ENCODE results near the gene TMEM248. TPM values are rescaled to one million over a fixed set of nuclear protein-coding genes. Genes with fewer than 3 reads are reported as not detected.
"Not testable (repeated sequence)": the region's sequence is repeated elsewhere in the genome, so short reads cannot be mapped to it uniquely, and the experiment has no call there.

The TMEM248 gene
- total and polyA plus RNA-seq, 2 donors (not counting 1 experiment from before 2014, with no cell fraction given) = 114 to 131 TPM

- Histone ChIP-seq H3K27ac (ENCODE audit: low read length in 2 of 2) (no peak overlapping the region), H3K4me1 (ENCODE audit: control insufficient read depth in 2 of 2, insufficient read depth in 2 of 2, low read length in 2 of 2) (peaks cover 0 to 3% of the 10 kb centered on the region in 2 donors), H3K36me3 (replicated peaks in 1 of 2; ENCODE audit: control extremely low read depth in 1 of 2, control insufficient read depth in 1 of 2, extremely low read depth in 1 of 2, insufficient read depth in 2 of 2, low read length in 1 of 2) (no peaks in the 10 kb centered on the region), H3K9ac (ENCODE audit: low read length) (no peak overlapping the region), H3K4me3 (ENCODE audit: control extremely low read depth in 1 of 5, extremely low read depth in 1 of 5, insufficient read depth in 1 of 5, low read depth in 2 of 5, low read length in 4 of 5) (no peak overlapping the region), H3K27me3 (replicated peaks in 1 of 4; ENCODE audit: control extremely low read depth in 1 of 4, control insufficient read depth in 3 of 4, insufficient read depth in 4 of 4, low read length in 3 of 4) (no peaks in the 10 kb centered on the region), H3K9me3 (ENCODE audit: control extremely low read depth in 1 of 3, control insufficient read depth in 2 of 3, insufficient read depth in 1 of 3, low read length in 2 of 3) (no peaks in the 10 kb centered on the region), H3K4me2 (replicated peaks; ENCODE audit: low read depth, low read length, poor library complexity, severe bottlenecking) (no peak overlapping the region), H2AFZ (ENCODE audit: insufficient read depth, low read depth, low read length, poor library complexity, severe bottlenecking) (no peak overlapping the region), H3K79me2 (ENCODE audit: control insufficient read depth, insufficient read depth, low read length) (no peaks in the 10 kb centered on the region), H4K20me1 (ENCODE audit: control insufficient read depth, insufficient read depth, low read length, poor library complexity, severe bottlenecking) (no peaks in the 10 kb centered on the region)
- 100% methylated on average over 1 of the region's 3 CpGs for WGBS (ENCODE audit: insufficient coverage)
- DNase-seq (no peak), ATAC-seq (ENCODE audit: low read depth) (no peak)
- CTCF ChIA-PET = interaction anchor here (0.6 kb wide), 1 partner anchor 880 kb away, joined by 6 read pairs; no protein-coding TSS in a partner anchor
- Mint-ChIP-seq H3K27me3 (no peaks in the 10 kb centered on the region), H3K4me3 (no peak overlapping the region), H3K4me1 (peaks cover 10% of the 10 kb centered on the region), H3K27ac (no peak overlapping the region), H3K9me3 (ENCODE audit: insufficient read depth) (no peaks in the 10 kb centered on the region)
- POLR2A ChIA-PET = no interaction called here
- TF ChIP-seq EZH2 (IDR thresholded peaks at IDR 0.05; ENCODE audit: borderline replicate concordance, insufficient read depth, low read depth, low read length, poor library complexity, severe bottlenecking) = no peak
- TF ChIP-seq CTCF (IDR thresholded peaks at IDR 0.05) = no peak
- intact Hi-C loops (cut with micrococcal nuclease) = no loop called here
Measured at GRCh38 chr7:66910789-66911188, 10.2 kb upstream of the TMEM248 start.

GRCh38 chr7:66911191-66911590 lies 9.8 kb upstream of the TMEM248 start:
- H3K27me3 Mint-ChIP-seq; intact Hi-C loops (cut with micrococcal nuclease); H3K9me3 Mint-ChIP-seq (ENCODE audit: insufficient read depth); H3K4me3 Mint-ChIP-seq; DNase-seq; H3K9ac ChIP-seq (ENCODE audit: low read length); H3K9me3 ChIP-seq (ENCODE audit: control extremely low read depth in 1 of 3, control insufficient read depth in 2 of 3, insufficient read depth in 1 of 3, low read length in 2 of 3); H4K20me1 ChIP-seq (ENCODE audit: control insufficient read depth, insufficient read depth, low read length, poor library complexity, severe bottlenecking); H3K27ac ChIP-seq (ENCODE audit: low read length in 2 of 2); POLR2A ChIA-PET; H3K36me3 ChIP-seq (replicated peaks in 1 of 2; ENCODE audit: control extremely low read depth in 1 of 2, control insufficient read depth in 1 of 2, extremely low read depth in 1 of 2, insufficient read depth in 2 of 2, low read length in 1 of 2); H3K79me2 ChIP-seq (ENCODE audit: control insufficient read depth, insufficient read depth, low read length); H3K4me3 ChIP-seq (ENCODE audit: control extremely low read depth in 1 of 5, extremely low read depth in 1 of 5, insufficient read depth in 1 of 5, low read depth in 2 of 5, low read length in 4 of 5); H3K4me2 ChIP-seq (replicated peaks; ENCODE audit: low read depth, low read length, poor library complexity, severe bottlenecking); H3K27me3 ChIP-seq (replicated peaks in 1 of 4; ENCODE audit: control extremely low read depth in 1 of 4, control insufficient read depth in 3 of 4, insufficient read depth in 4 of 4, low read length in 3 of 4); H3K27ac Mint-ChIP-seq; H2AFZ ChIP-seq (ENCODE audit: insufficient read depth, low read depth, low read length, poor library complexity, severe bottlenecking); H3K4me1 ChIP-seq (ENCODE audit: control insufficient read depth in 2 of 2, insufficient read depth in 2 of 2, low read length in 2 of 2); ATAC-seq (ENCODE audit: low read depth): not testable (repeated sequence)
- 80% methylated on average over 1 of the region's 2 CpGs for WGBS (ENCODE audit: insufficient coverage)
- peaks cover 10% of the 10 kb centered on the region for H3K4me1 Mint-ChIP-seq
- CTCF ChIA-PET = interaction anchor here (0.6 kb wide), 1 partner anchor 881 kb away, joined by 6 read pairs; no protein-coding TSS in a partner anchor

Measured in B cell (primary cell).